NOMO-1 treated with DMSO at 0.1 percent for 48 hours (cell line): ENCODE measurements around the gene MXD3.
"Not testable (repeated sequence)": the region's sequence is repeated elsewhere in the genome, so short reads cannot be mapped to it uniquely, and the experiment has no call there.

ENCODE experiments used
- DNase-seq: peaks from one replicate; lab custom pipeline; 2025; ENCODE audit not compliant: unreplicated experiment; lab: John Stamatoyannopoulos, UW

The MXD3 gene

DNA sequence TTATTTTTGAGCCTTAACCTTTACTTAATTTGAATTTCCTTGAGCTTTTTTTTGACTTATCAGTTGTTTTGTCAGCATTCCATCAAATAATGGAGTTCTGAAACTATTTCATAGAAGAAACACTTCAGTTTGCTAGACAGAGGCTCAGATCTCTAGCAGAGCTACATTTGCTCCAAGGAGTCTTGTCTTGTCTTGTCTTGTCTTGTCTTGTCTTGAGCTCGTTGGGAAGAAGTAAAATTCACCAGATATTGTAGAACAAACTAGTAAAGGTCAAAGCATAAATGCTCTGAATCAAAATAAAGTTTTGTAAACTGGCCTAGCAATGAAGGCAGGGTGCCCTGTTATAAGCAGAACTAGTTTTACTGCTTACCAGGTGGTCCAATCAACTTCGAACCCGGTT lies 41.7 kb downstream of the MXD3 start:
- DNase-seq: no peak

DNA sequence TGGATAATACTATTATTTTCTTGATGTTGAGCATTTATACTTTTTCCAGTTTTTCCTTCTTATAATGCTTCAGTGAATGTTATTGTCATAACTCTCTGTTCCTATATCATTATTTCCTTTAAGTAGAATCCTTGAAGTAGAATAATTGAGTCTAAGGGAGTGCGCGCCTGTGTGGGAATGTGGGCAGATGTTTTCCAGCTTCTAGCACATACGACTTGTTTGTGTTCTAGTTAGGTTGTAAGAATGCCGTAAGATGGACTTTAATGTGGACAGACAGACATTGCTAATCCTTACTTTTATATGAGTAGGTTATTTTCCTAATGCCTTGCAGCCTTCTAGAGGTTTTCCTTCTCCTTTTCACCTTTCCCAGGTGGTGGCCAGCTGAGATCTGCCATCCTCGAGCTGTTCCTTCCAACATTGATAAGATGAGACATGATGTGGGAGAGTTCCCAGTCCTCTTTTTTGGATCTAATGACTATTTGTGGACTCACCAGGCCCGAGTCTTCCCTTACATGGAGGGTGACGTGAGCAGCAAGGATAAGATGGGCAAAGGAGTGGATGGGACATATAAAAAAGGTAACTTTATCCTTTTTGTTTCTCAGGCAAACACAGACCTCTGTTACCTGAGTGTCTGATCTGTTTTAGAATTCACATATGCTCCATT lies 42.3 kb downstream of the MXD3 start:
- no peak for DNase-seq

DNA sequence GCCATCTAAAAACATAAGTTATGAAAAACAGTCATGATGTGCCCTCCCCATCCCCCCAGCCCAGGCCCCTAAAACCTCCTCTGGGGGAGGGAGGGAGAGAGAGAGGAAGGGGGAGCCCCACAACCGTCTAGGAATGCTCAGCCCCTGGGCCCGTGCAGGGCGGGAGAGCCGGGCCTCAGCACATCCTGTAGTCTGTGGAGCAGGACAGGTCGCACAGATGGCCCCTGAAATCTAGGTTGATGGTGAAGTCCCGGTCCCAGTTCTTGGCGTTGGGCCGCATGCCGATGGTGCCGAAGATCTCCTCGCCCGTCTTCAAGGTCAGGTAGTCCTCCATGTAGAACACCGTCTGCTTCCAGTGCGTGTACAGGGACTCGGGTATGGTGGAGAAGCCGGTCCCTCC lies 46.3 kb downstream of the MXD3 start:
- no peak for DNase-seq

DNA sequence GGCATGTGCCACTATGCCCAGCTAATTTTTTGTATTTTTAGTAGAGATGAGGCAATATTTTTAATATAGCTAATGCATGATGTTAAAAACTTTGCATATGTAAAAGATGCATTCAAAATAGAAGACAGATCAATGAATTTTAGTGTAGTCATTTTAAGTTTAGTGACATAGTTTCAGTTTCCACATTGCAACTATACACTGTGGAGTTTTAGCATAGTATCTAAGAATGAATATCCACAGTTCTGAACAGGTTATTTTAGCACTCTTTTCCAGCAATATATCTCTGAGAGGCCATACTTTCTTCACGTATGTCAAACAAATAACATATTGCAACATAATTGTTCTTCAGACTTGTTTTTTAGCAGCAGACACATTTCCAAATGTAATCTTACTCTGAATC lies 47.5 kb downstream of the MXD3 start:
- DNase-seq: no peak

DNA sequence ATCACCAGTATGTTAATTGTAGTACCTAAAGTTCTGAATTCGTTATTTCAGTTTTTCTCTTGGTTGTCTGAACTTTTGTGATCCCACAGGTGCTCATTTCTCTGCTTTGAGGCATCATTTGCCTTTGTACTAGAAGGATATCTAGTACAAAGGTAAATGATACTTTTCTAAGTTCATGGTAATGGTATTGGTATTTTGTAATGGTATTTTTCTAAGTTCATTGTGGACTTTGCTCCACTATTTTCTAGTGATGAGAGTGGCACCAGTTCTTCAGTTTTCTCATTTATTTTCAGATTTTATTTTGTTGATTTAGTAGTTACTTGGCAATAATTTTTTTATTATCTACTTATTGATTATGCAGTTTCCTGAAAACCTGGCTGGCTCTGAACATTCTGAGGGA lies 50.2 kb downstream of the MXD3 start:
- DNase-seq: no peak

DNA sequence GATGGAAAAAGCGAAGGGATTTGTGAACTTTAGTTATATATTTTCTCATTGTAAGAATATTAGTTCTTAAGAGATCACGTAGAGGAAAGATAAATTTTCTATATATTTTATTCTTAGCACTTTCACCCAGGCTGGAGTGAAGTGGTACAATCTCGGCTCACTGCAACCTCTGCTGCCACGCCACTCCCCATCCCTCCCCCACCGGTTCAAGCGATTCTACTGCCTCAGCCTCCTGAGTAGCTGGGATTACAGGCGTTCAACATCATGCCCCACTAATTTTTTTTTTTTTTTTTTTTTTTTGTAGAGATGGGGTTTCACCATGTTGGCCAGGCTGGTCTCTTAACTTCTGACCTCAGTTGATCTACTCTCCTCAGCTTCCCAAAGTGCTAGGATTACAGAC lies 50.7 kb downstream of the MXD3 start:
- no peak for DNase-seq

DNA sequence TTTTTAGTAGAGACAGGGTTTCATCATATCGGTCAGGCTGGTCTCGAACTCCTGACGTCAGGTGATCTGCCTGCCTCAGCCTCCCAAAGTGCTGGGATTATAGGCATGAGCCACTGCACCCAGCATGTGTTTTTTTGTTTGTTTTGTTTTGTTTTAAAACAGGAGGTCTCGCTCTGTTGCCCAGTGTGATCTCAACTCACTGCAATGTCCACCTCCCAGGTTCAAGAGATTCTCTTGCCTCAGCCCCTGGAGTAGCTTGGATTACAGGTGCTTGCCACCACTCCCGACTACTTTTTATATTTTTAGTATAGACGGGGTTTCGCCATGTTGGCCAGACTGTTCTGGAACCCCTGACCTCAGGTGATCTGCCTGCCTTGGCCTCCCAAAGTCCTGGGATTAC lies 53.0 kb downstream of the MXD3 start:
- not testable (repeated sequence) for DNase-seq
